Activated T-helper 1 cell treated with anti-CD3 and anti-CD28 coated beads, Interleukin-2, amount 50 U/mL, for 16 hours (primary cell): ENCODE results near the gene HTR2C.
"Not testable (repeated sequence)": the region's sequence is repeated elsewhere in the genome, so short reads cannot be mapped to it uniquely, and the experiment has no call there.

ENCODE experiments used
- DNase-seq, 2 donors: peaks; one replicate each; pipeline ENCODE4 v3.0.0-alpha.2; 2020; ENCODE audit warnings: low read depth in 1 of 2, low spot score in 1 of 2

The HTR2C gene

DNA sequence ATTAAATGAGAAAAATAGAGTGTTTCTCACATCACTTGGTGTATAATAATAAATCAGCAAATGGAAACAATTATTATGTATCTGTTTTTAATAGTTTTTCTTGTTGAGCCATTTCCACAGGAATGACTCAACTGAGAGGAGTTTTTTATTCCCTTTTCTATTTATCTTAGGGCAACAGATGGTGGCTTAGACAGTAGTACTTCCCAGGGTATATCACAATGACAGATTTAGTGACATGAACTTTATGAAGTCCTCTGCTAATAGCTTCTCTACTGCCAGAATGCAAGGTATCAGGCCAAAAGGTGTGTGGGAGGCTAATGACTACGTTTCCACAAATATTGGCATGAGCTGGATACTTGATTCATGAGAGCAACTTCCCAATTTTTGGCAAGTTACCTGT is 126.7 kb downstream of the HTR2C start:
- DNase-seq: no peak

DNA sequence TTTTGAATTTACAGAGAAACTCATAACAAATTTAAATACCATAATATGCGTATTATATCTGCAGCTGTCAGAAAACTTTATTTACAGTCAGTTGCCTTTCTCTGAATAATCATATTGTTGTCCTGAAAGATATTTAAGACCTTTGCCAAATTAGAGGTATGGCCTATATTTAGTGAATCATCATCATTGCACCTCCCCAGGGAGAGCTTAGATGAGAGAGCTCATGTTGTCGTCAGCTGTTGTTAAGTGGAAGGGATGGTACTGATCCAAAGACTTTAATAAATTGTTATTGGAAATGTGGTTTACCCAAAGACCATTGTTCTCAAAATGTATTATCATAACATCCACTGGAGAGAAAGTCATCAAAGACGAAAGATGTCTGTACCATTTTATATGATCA is 128.6 kb downstream of the HTR2C start:
- DNase-seq: no peak

DNA sequence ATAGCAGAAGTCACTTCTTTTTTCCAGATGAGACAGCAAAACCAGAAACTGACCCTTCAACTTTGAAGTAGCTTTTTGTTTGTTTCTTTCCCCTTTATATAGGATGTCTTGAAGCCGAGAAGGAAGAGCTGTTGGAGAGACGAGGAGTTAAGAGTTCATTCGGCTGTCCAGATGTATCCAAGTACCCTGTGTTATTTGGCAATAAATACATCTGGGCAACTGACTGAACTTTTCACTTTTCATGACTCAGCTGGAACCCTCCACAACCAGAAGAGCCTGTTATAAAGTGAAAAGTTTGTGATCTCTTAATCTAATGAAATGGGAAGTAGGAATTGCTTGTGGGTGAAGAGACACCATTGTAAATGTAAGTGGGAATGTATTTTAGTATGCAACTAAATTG is 131.2 kb downstream of the HTR2C start:
- no peak for DNase-seq

DNA sequence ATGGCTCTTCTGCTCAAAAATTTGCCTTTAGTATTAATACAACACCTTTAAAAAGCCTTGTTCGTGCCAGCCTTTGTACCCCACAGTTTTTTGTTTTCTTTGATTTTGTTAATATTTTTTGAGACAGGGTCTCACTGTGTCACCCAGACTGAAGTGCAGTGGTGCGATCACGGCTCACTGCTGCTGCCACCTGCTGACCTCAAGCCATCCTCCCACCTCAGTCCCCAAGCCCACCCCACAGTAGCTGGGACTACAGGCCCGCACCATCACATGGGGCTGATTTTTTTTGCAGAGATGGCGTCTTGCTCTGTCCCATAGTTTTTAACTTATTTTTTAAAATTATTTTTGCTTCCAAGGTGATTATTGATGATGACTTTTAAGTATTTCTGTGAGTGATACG is 134.0 kb downstream of the HTR2C start:
- DNase-seq: no peak

DNA sequence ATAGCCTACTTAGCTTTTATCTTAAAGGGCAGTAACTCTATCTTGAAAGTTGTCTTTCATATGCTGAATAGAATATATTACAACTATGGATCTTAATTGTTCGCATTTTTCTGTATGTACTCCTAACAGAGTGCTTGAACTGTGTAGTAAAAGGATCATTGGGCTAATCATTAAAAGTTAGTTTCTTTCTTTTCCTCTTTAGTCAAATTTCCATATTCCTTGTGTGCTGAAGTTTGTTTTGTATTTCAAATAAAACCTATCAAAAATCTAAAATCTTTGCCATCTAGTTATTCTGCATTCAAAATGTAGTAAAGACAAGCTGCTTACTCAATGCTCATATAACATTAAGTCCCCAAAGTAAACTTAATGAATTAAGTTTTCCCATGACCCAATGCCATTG is 182.7 kb downstream of the HTR2C start:
- DNase-seq: no peak

DNA sequence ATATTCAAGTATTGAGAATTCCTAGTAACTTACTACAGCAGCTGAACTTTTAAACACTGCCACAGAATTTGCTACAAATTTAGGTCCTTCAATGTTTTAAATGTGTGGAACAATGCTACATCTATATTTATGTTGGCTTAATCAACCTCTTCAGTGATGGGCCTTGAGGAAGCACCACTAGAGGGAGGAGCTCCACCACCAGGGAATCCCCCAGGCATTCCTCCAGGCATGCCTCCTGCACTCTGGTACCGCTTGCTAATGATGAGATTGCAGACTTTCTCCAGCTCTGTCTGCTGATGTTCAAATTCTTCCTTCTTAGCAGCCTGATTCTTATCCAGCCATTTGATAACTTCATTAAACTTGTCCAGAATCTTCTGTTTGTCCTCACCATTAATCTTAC is 190.8 kb downstream of the HTR2C start:
- DNase-seq: no peak

DNA sequence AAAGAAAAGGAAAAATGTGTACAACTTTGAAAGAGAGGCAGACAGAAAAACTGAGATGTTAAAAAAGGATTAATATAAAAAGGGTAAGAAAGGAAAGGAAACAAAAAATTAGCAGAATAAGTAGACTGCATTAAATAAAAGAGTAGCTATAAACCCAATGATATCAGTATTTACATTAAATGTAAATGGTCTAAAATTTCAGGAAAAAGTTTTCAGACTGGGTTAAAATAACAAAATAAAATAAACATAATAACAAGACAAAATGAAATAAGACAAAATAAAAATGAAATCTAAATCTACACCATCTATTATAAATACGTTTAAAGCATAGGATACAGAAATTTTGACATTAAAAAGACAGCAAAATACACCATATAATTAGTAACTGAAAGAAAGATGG is 199.0 kb downstream of the HTR2C start:
- no peak for DNase-seq

DNA sequence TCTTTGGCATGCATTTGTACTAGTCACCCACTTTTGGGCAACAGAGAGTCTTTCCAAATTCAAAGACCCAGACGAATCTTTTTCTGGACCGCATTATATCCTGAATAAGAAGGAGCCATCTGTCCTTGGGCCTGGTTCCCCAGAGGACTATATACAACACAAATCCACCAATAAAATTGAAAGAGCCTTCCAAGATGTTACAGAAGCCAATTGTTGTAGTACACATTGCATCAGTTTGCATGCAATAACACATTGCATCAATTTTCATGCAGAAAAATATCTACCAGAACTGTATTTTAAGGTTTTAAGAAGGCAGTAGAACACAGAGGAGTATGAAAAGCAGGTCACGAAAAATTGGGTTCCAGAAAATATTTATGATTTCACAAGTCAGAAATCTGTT is 203.2 kb downstream of the HTR2C start:
- no peak for DNase-seq

DNA sequence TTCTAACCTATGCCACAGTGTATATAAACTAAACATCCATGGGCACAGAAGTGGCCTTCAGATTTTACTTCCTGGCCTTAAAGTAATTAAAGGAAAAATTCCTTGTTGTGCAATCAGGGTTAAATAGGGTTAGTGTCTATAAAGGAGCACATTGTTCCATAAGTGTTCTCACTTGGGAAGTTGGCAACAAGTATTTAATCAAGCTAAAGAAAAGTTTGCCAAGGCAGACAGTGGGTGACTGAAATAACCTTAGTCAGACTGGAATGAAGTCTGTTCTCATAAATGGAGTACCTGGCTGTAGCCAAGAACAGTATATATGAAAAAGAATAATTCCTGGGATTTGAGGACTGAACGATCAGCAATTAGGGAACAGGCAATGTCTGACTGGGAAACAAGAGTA is 213.6 kb downstream of the HTR2C start:
- DNase-seq: no peak

DNA sequence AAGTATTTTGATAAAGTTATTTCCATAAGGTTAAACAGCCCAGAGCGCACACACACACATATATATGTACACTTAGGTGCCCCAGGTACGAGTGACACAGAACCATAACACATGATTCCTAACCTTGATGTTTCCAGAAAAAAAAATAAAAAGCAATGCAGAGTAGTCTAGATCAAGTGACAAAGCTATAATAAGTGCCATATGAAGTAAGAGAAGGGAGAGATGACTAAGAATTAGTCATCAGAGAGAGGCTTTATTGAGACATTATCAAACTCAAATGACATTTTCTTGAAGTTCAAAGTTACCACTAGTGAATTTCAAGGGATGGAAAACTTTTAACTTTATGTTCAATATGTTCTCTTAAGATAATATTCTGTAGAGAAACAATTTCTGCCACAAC is 215.0 kb downstream of the HTR2C start:
- no peak for DNase-seq

DNA sequence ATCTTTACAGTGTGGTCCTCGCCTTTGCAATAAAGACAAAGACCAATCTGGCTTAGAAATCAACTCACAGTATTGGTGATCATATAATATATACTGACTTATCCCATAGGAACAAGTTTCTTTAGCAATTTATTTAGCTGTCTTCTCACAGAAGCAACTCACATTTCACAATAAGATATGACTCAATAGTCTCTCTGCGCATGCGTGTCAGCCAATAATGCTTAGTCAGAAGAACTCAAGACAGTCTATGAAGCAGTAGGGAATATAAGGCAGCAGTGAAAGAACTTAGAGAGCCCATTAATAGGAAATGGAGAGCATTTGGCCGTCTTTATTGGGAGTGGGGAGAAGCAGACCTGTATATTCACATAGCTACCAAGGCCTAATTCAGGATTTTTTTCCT is 216.8 kb downstream of the HTR2C start:
- no peak for DNase-seq

DNA sequence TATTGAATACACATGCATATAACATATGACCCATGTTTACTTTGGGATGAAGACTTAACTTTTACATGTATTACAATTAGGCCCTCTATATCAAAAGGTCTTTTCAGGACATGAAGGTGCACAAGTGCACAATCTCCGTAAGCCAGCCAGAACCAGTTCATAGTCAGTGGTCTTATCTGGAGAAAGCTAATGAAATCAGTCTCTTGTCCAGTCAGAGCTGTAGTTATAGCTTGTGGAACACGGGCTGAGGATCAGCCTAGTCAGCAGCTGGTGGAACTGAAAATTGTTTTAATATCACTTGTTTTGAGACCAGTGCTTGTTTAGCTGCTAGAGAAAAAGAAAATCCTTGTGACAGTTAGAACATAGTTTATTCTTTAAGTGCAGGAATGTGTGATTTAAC is 235.6 kb downstream of the HTR2C start:
- no peak for DNase-seq

DNA sequence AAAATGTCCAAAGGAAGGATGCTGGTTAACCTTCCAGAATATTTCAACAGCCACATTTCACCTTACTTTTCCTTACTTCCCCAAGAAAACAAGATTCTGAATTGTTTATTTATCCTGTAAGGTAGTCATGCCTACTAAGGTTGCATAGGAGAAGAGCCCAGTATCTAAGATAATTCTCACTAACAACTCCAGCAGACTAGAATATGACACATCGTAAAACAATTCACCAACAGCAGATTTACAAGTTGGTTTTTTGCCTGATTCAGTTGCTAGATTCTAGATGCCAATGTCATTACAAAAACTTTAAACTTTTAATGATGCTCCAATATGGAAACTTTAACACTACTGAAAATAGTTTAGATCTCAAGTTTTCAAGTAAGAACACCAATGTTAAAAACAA is 257.2 kb downstream of the HTR2C start:
- DNase-seq: no peak

DNA sequence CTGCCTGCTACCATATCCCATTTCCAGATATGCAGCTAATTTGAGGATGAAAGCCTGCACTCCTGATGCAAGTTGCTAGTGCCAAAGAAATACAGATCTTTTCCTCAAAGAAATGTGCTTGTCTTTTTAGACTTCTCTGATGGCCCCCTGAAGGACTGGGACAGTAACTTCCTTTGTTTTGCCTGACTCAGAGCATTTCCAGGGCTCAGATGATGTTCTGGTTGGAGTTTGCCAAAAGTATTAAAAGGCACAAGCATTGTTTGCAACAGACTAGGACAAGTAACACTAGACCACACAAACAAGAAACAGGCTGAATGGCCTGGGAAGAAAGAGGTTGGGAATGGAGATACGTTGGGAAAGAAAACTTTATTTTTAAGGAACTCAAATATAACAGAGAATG is 258.3 kb downstream of the HTR2C start:
- no peak for DNase-seq

DNA sequence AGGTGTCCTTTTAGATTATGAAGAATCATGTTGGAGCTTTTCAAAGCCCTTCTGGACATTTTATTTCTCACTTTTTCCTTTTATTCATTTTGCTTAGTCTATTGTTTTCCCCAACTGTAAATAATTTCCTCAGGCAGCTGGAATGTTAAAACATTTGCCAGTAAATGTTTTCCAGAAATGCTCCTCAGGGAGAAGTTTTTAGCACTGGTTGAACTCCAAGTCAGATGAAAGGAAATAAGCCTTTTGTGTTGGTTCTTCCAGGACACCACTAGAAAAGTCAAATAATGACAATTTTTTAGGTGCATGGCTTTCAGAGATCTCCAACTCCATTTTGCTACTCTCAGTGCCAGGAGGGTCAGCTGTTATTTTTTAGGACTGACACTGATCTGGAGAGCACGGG is 305.6 kb downstream of the HTR2C start:
- DNase-seq: no peak

DNA sequence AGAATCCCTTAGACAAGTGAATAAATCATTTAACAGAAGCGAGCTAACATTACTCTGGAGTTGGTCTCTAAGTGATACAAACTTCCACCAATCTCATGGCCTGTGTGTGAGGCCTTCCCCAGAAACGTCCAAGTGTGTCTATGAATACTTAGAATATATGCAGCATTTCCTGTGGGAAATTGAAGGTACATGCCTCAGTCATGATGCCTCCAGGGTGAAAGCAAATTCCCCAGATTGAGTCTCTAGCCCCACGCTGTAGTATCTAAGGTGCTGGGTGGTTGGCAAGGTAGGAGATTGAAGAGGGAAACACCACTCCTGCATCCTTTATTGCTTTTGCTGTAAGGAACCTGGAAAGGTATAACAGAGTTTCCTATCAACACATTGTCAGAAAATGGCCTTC is 319.7 kb downstream of the HTR2C start:
- no peak for DNase-seq

DNA sequence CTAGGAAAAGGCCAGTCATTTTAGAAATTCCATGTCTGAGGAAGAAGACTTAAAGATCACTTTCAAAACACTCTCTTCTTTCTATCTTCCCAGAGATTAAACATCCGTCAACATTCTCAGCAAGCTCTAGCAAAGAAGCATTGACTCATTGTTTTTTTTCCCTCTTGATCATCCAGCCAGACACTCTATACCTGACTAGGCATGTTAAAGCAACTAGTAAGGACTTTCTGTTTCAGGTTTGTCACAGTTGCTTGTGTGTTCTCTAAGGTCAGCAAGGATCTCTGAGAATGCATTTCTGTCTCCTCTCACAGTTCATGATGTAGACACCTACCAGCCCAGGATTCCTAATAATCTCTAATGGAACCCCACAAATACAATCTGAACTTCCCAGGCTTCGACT is 321.4 kb downstream of the HTR2C start:
- DNase-seq: no peak

DNA sequence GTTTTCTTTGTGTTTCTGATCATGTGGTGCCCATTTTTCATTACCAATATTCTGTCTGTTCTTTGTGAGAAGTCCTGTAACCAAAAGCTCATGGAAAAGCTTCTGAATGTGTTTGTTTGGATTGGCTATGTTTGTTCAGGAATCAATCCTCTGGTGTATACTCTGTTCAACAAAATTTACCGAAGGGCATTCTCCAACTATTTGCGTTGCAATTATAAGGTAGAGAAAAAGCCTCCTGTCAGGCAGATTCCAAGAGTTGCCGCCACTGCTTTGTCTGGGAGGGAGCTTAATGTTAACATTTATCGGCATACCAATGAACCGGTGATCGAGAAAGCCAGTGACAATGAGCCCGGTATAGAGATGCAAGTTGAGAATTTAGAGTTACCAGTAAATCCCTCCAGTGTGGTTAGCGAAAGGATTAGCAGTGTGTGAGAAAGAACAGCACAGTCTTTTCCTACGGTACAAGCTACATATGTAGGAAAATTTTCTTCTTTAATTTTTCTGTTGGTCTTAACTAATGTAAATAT is 323.2 kb downstream of the HTR2C start:
- DNase-seq: no peak

DNA sequence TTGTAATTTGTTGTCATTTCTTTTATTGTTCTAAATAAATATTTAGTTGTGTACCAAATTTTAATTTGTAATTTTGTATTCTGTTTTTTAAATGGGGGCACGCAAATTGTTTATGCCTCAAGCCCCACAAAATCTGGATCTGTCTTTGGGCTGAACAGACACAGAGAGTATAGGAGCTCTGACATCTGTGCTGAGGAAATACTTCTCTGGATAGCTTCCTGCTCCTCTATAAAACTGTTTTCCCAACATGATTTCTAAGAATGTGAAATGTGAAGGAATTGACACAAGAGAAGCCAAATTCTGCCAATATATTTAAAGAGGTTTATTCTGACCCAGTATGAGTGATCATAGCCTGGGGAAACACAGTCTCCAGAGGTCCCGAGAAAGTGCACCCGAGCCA is 340.5 kb downstream of the HTR2C start:
- DNase-seq: no peak

DNA sequence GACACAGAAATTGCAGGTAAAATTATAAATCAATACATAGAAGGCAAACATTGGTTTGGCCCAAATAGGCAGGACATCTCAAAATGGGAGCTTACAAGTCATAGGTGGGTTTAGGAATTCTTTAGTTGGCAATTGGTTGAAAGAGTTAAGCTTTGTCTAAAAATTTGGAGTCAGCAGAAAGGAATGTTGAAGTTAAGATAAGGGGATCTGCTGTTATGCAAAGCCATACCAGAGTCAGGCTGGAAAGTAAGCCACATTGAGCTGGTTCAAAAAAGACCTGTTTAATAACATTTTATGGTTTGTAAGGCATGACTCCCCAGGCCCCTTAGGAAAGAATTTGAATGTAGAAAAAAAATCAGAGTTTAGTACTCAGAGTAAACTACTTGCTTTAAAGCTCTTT is 341.0 kb downstream of the HTR2C start:
- DNase-seq: no peak

DNA sequence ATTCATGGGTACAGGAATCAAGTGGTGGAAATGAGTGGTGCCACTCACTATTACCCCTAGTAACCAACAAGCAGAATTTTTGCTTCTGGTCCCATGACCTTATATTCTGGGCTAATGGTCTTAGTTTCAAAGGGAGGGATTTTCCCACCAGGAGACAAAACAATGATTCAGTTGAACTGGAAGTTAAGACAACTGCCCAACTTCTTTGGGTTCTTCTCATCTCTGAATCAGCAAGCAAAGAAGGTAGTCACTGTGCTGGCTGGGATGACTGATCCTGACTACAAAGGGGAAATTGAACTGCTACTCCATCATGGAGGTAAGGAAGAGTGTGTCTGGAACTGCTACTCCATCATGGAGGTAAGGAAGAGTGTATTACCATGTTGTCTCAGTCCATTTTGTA is 346.3 kb downstream of the HTR2C start:
- DNase-seq: no peak

DNA sequence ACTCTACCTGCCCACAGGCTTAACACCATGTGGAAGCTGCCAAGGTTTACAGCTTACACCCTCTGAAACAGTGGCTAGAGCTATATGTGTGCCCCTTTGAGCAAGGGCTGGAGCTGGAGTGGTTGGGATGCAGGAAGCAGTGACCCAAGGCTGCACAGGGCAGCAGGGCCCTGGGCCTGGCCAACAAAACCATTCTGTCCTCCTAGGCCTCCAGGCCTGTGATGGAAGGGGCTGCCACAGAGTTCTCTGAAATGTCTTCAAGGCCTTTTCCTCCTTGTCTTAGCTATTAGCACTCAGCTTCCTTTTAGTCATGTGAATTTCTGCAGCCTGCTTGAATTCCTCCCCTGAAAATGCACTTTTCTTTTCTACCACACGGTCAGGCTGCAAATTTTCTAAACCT is 348.7 kb downstream of the HTR2C start:
- no peak for DNase-seq

DNA sequence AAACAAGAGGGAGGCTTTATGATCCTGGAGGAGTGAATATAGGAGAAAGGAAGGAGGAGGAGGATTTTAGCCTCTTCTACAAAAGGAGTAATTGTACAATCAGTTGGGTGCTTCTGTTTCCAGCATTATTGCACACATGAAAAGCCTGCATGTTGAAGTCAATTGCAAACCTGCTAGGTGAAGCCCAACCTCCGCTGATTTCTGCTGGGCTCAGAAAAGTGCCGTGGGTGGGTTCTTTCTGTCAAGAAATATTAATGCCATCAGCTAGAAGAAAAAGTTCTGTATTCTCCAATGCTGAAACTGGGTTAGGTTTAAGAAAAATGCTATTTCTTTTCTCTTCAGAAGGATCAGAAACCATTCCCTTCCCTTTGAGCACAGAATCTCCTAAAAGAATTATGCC is 349.4 kb downstream of the HTR2C start:
- not testable (repeated sequence) for DNase-seq

DNA sequence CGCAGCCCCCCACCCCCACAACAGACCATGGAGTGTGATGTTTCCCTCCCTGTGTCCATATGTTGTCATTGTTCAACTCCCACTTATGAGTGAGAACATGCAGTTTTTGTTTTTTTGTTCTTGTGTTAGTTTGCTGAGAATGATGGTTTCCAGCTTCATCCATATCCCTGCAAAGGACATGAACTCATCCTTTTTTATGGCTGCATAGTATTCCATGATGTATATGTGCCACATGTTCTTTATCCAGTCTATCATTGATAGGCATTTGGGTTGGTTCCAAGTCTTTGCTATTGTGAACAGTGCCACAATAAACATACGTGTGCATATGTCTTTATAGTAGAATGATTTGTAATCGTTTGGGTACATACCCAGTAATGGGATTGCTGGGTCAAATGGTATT is 353.2 kb downstream of the HTR2C start:
- DNase-seq: not testable (repeated sequence)
